ENCODE data around the gene GTPBP3. TPM values are rescaled to one million over a fixed set of nuclear protein-coding genes. Genes with fewer than 3 reads are reported as not detected.

The GTPBP3 gene
- polyA plus RNA-seq, 3 donors = 1.0 to 22.0 (median 1.7) TPM

DNA sequence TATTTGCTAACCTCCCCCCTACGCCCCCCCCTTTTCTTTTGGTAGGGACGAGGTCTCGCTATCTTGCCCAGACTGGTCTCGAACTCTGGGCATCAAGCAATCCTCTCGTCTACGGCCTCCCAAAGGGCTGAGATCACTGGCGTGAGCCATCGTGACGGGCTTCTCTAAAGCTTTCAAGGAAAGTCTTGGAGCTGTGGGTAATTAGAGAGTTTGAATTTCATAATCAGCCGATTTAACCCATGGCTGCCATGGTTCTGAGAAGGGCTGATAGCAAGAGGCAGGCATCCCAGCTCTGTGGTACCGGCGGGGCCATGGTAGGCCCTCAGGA is 33.4 kb upstream of the GTPBP3 start:
- Mint-ChIP-seq H3K36me3 (peaks cover 6 to 19% of the 10 kb centered on the region in 2 donors), H3K27ac (peak overlapping the region in 2 of 7 donors; percentile 77 to 79), H3K27me3 (ENCODE audit: low read depth in 3 of 3) (peaks cover 0 to 3% (median 0%) of the 10 kb centered on the region in 3 donors), H3K4me3 (peak overlapping the region in 1 of 2 donors; percentile 50), H3K4me1 (peaks cover 33% of the 10 kb centered on the region), H3K9me3 (peaks cover 0 to 3% (median 0%) of the 10 kb centered on the region in 7 donors)
- H2AFZ ChIP-seq (ENCODE audit: insufficient read depth, low read depth, low read length, poor library complexity, severe bottlenecking) = no peak overlapping the region
- H3K4me2 ChIP-seq (replicated peaks; ENCODE audit: extremely low read depth, low read length, poor library complexity, severe bottlenecking) = peak overlapping the region; percentile 97
- peak overlapping the region in 1 of 3 experiments; percentile 81 for H3K4me3 ChIP-seq (replicated peaks in 1 of 3; ENCODE audit: low read depth in 2 of 3, low read length in 3 of 3)
- H3K36me3 ChIP-seq (replicated peaks in 1 of 2; ENCODE audit: control insufficient read depth in 1 of 2, insufficient read depth in 2 of 2, low read length in 2 of 2) = peaks cover 2% of the 10 kb centered on the region in 2 donors
- no peak overlapping the region for H3K9ac ChIP-seq (ENCODE audit: insufficient read depth, low read length, poor library complexity, severe bottlenecking)
- no peak overlapping the region for H3K27ac ChIP-seq (ENCODE audit: low read depth in 1 of 2, low read length in 2 of 2)
- TF ChIP-seq, protein P1, sequence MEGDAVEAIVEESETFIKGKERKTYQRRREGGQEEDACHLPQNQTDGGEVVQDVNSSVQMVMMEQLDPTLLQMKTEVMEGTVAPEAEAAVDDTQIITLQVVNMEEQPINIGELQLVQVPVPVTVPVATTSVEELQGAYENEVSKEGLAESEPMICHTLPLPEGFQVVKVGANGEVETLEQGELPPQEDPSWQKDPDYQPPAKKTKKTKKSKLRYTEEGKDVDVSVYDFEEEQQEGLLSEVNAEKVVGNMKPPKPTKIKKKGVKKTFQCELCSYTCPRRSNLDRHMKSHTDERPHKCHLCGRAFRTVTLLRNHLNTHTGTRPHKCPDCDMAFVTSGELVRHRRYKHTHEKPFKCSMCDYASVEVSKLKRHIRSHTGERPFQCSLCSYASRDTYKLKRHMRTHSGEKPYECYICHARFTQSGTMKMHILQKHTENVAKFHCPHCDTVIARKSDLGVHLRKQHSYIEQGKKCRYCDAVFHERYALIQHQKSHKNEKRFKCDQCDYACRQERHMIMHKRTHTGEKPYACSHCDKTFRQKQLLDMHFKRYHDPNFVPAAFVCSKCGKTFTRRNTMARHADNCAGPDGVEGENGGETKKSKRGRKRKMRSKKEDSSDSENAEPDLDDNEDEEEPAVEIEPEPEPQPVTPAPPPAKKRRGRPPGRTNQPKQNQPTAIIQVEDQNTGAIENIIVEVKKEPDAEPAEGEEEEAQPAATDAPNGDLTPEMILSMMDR (IDR thresholded peaks at IDR 0.05) = no peak
- no peak for DNase-seq
- H3K9me3 ChIP-seq (replicated peaks in 1 of 2; ENCODE audit: control insufficient read depth in 1 of 2, insufficient read depth in 1 of 2, low read length in 2 of 2) = no peaks in the 10 kb centered on the region
- no peaks in the 10 kb centered on the region for H3K27me3 ChIP-seq (ENCODE audit: control insufficient read depth in 2 of 2, insufficient read depth in 2 of 2, low read length in 2 of 2)
- H4K20me1 ChIP-seq (ENCODE audit: insufficient read depth, low read length) = peaks cover 18% of the 10 kb centered on the region
- H3K79me2 ChIP-seq (ENCODE audit: insufficient read depth, low read length) = peaks cover 41% of the 10 kb centered on the region
- WGBS (ENCODE audit: insufficient coverage) = 86% methylated on average over 11 of the region's 12 CpGs
- intact Hi-C loops (cut with micrococcal nuclease) = loop anchor here in 1 of 2 donors (2.0 to 5.0 kb wide), 2 partner anchors 33 to 37 kb away; partner anchors contain the start of genes BABAM1 and GTPBP3
- H3K4me1 ChIP-seq (ENCODE audit: control insufficient read depth in 1 of 2, insufficient read depth in 2 of 2, low read length in 2 of 2) = peaks cover 42 to 48% of the 10 kb centered on the region in 2 donors

DNA sequence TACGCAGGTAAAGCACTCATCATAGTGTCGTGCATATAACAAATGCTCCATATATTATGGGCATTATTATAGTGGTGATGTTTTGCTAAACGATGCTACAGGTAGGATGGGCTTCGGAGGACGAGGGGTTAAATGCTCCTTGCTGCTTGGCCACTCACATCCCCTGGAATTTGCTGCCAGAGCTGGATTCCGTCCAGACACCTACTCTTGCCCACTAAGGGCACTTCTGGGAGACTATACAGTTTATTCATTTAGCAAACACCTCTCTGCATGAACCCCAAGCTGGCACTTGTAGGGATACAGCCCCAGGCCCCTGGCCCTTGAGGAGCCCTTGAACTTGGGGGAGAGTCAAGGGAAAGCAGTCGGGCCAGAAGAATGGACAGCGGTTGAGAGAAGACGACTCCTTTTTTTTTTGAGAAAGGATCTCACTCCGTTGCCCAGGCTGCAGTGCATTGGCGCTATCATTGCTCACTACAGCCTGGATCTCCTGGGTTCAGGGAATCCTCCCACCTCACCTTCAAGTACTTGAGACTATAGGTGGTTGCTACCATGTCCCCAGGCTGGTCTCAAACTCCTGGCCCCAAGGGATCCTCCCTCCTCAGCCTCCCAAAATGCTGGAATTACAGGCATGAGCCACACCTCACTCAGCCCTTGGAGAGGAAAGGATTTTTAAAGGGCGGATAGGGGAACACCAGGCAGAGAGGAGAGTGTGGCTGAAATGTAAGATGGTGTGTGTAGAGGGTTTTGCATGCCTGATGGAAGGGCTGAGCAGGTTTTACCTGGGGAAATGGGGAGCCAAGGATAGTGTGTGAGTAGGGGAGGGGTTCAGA is 32.8 kb upstream of the GTPBP3 start:
- WGBS (ENCODE audit: insufficient coverage) = 85% methylated on average over 4 of the region's 12 CpGs
- Mint-ChIP-seq H3K4me1 (peaks cover 35% of the 10 kb centered on the region), H3K27ac (peak overlapping the region; percentile 67 to 93 (median 90)), H3K36me3 (peaks cover 5 to 15% of the 10 kb centered on the region in 2 donors), H3K4me3 (peak overlapping the region; percentile 86 to 90), H3K9me3 (peaks cover 0 to 1% (median 0%) of the 10 kb centered on the region in 7 donors), H3K27me3 (ENCODE audit: low read depth in 3 of 3) (peaks cover 0 to 3% (median 0%) of the 10 kb centered on the region in 3 donors)
- intact Hi-C loops (cut with micrococcal nuclease) = loop anchor here in 1 of 2 donors (2.0 to 5.0 kb wide), 2 partner anchors 33 to 38 kb away; partner anchors contain the start of genes BABAM1 and GTPBP3
- Histone ChIP-seq H3K79me2 (ENCODE audit: insufficient read depth, low read length) (peaks cover 42% of the 10 kb centered on the region), H3K27ac (ENCODE audit: low read depth in 1 of 2, low read length in 2 of 2) (peak overlapping the region in 1 of 2 donors; percentile 82), H3K4me3 (replicated peaks in 1 of 3; ENCODE audit: low read depth in 2 of 3, low read length in 3 of 3) (peak overlapping the region in 1 of 3 experiments; percentile 76), H3K4me1 (ENCODE audit: control insufficient read depth in 1 of 2, insufficient read depth in 2 of 2, low read length in 2 of 2) (peaks cover 44 to 52% of the 10 kb centered on the region in 2 donors), H3K9me3 (replicated peaks in 1 of 2; ENCODE audit: control insufficient read depth in 1 of 2, insufficient read depth in 1 of 2, low read length in 2 of 2) (no peaks in the 10 kb centered on the region), H3K4me2 (replicated peaks; ENCODE audit: extremely low read depth, low read length, poor library complexity, severe bottlenecking) (peak overlapping the region; percentile 80), H3K27me3 (ENCODE audit: control insufficient read depth in 2 of 2, insufficient read depth in 2 of 2, low read length in 2 of 2) (no peaks in the 10 kb centered on the region), H3K36me3 (replicated peaks in 1 of 2; ENCODE audit: control insufficient read depth in 1 of 2, insufficient read depth in 2 of 2, low read length in 2 of 2) (peaks cover 0 to 2% of the 10 kb centered on the region in 2 donors), H4K20me1 (ENCODE audit: insufficient read depth, low read length) (peaks cover 18% of the 10 kb centered on the region), H3K9ac (ENCODE audit: insufficient read depth, low read length, poor library complexity, severe bottlenecking) (no peak overlapping the region), H2AFZ (ENCODE audit: insufficient read depth, low read depth, low read length, poor library complexity, severe bottlenecking) (no peak overlapping the region)
- no peak for DNase-seq
- TF ChIP-seq, protein P1 (IDR thresholded peaks at IDR 0.05) = no peak

Data from CD14-positive monocyte (primary cell).